Upper lobe of right lung (tissue), 1 donor: ENCODE data around the gene SLC35F1. TPM values are rescaled to one million over a fixed set of nuclear protein-coding genes. Genes with fewer than 3 reads are reported as not detected.

Experiments used
- ATAC-seq: fragments of 200-7000 bp; cut with Tn5 transposase; one replicate; pipeline ENCODE4 v1.9.1; 2020; ENCODE audit warnings: mild to moderate bottlenecking, moderate library complexity
- DNase-seq: peaks from one replicate; pipeline ENCODE4 v3.0.0-alpha.2; 2020
- H3K27ac ChIP-seq: fragments of 200-600 bp; one replicate; pipeline ENCODE4 v1.8.0; 2022
- H3K27me3 ChIP-seq: fragments of 200-600 bp; one replicate; pipeline ENCODE4 v1.8.0; 2022; ENCODE audit warnings: mild to moderate bottlenecking
- H3K36me3 ChIP-seq: fragments of 200-600 bp; one replicate; pipeline ENCODE4 v1.8.0; 2022
- H3K4me1 ChIP-seq: fragments of 200-600 bp; one replicate; pipeline ENCODE4 v1.8.0; 2022
- H3K4me3 ChIP-seq: fragments of 200-600 bp; one replicate; pipeline ENCODE4 v1.8.0; 2022; ENCODE audit warnings: mild to moderate bottlenecking
- H3K9me3 ChIP-seq: fragments of 200-600 bp; one replicate; pipeline ENCODE4 v1.8.0; 2022
- CTCF ChIP-seq: fragments of 200-600 bp; IDR thresholded peaks from one replicate; pipeline ENCODE4 v1.8.0; 2022; ENCODE audit warnings: antibody characterized with exemption
- intact Hi-C: fragments of 100-400 bp; cut with DNase I; formaldehyde crosslinking; loops from one replicate; pipeline ENCODE4 v1.11.0; 2022
- total RNA-seq: library from RNA; stranded (reverse); fragmentation: NEBNext Ultra II Directional; extraction: Animal tissue kit (Norgen Biotek cat#: 25700); gene quantifications from one replicate; pipeline ENCODE4 v1.2.1, GENCODE V29; 2021
- donor health status: DM: no; HTN: yes; CAD: no; lungs with severe emphysema.

Gene SLC35F1
- total RNA-seq, 1 donor from 2014 or later, result 0.29 TPM

- intact Hi-C loops, result no loop called here
- no peak overlapping the region for H3K27ac ChIP-seq
These were observed 381.5 kb downstream of the SLC35F1 start for GRCh38 chr6:118288355-118289124.

GRCh38 chr6:118292558-118292957, 385.5 kb downstream of the SLC35F1 start:
- H3K9me3 ChIP-seq, result no peaks in the 10 kb centered on the region
- no peaks in the 10 kb centered on the region for H3K36me3 ChIP-seq
- TF ChIP-seq CTCF, result no peak
- H3K27me3 ChIP-seq, result no peaks in the 10 kb centered on the region
- H3K4me1 ChIP-seq, result no peaks in the 10 kb centered on the region
- ATAC-seq (no peak), DNase-seq (no peak)
- no peak overlapping the region for H3K27ac ChIP-seq
- intact Hi-C loops, result no loop called here
- no peak overlapping the region for H3K4me3 ChIP-seq

More at GRCh38 chr6:118288355-118289124, 381.5 kb downstream of the SLC35F1 start:
- Histone ChIP-seq H3K4me1 (no peaks in the 10 kb centered on the region), H3K4me3 (no peak overlapping the region), H3K36me3 (no peaks in the 10 kb centered on the region), H3K9me3 (no peaks in the 10 kb centered on the region), H3K27me3 (no peaks in the 10 kb centered on the region)
- peak; percentile 22 for TF ChIP-seq CTCF
- no peak for DNase-seq
- peak; percentile 37 for ATAC-seq

GRCh38 chr6:118294906-118295305, 387.8 kb downstream of the SLC35F1 start:
- no peaks in the 10 kb centered on the region for H3K4me1 ChIP-seq
- no peak overlapping the region for H3K27ac ChIP-seq
- no peak for DNase-seq
- H3K36me3 ChIP-seq, result no peaks in the 10 kb centered on the region
- no peak for ATAC-seq
- TF ChIP-seq CTCF, result no peak
- H3K9me3 ChIP-seq, result no peaks in the 10 kb centered on the region
- no peaks in the 10 kb centered on the region for H3K27me3 ChIP-seq
- intact Hi-C loops, result no loop called here
- no peak overlapping the region for H3K4me3 ChIP-seq

- no peak for DNase-seq
- Histone ChIP-seq H3K27me3 (no peaks in the 10 kb centered on the region), H3K4me1 (no peaks in the 10 kb centered on the region), H3K27ac (no peak overlapping the region), H3K36me3 (no peaks in the 10 kb centered on the region), H3K9me3 (no peaks in the 10 kb centered on the region), H3K4me3 (no peak overlapping the region)
- no peak for TF ChIP-seq CTCF
- intact Hi-C loops, result no loop called here
- no peak for ATAC-seq
These were observed 388.3 kb downstream of the SLC35F1 start for GRCh38 chr6:118295336-118295735.

- no peak for DNase-seq
- no peak for TF ChIP-seq CTCF
- Histone ChIP-seq H3K9me3 (no peaks in the 10 kb centered on the region), H3K4me1 (no peaks in the 10 kb centered on the region), H3K4me3 (no peak overlapping the region), H3K36me3 (no peaks in the 10 kb centered on the region), H3K27ac (no peak overlapping the region), H3K27me3 (no peaks in the 10 kb centered on the region)
- ATAC-seq, result peak; percentile 21
- intact Hi-C loops, result no loop called here
These were observed 389.3 kb downstream of the SLC35F1 start for GRCh38 chr6:118296129-118296901.
